ENCODE results near the gene MAP1B.

The MAP1B gene

GRCh38 chr5:72101828-72102227 lies 5.4 kb upstream of the MAP1B start:
- no peak for DNase-seq

- no peak for DNase-seq
Measured at GRCh38 chr5:72106817-72107130, 501 bp upstream of the MAP1B start.

GRCh38 chr5:72107901-72108201 lies 576 bp downstream of the MAP1B start:
- DNase-seq: no peak

- no peak for DNase-seq
Measured at GRCh38 chr5:72108202-72109061, 1.2 kb downstream of the MAP1B start.

- DNase-seq: no peak
Measured at GRCh38 chr5:72109062-72109411, 1.8 kb downstream of the MAP1B start.

GRCh38 chr5:72109625-72110024 lies 2.4 kb downstream of the MAP1B start:
- no peak for DNase-seq

GRCh38 chr5:72110394-72111013 lies 3.2 kb downstream of the MAP1B start:
- DNase-seq: no peak

GRCh38 chr5:72112389-72112788 lies 5.1 kb downstream of the MAP1B start:
- DNase-seq: no peak

- no peak for DNase-seq
Measured at GRCh38 chr5:72114629-72115028, 7.4 kb downstream of the MAP1B start.

GRCh38 chr5:72115296-72115695 lies 8.0 kb downstream of the MAP1B start:
- DNase-seq: no peak

GRCh38 chr5:72117307-72117706 lies 10.0 kb downstream of the MAP1B start:
- DNase-seq: no peak

GRCh38 chr5:72121052-72121779 lies 13.9 kb downstream of the MAP1B start:
- DNase-seq: no peak

- DNase-seq: no peak
Measured at GRCh38 chr5:72121780-72122445, 14.6 kb downstream of the MAP1B start.

GRCh38 chr5:72122602-72123001 lies 15.3 kb downstream of the MAP1B start:
- no peak for DNase-seq

GRCh38 chr5:72123764-72124376 lies 16.6 kb downstream of the MAP1B start:
- no peak for DNase-seq

GRCh38 chr5:72125271-72125940 lies 18.1 kb downstream of the MAP1B start:
- DNase-seq: no peak

GRCh38 chr5:72125941-72126620 lies 18.8 kb downstream of the MAP1B start:
- DNase-seq: no peak

- DNase-seq: no peak
Measured at GRCh38 chr5:72126796-72127195, 19.5 kb downstream of the MAP1B start.

- DNase-seq: no peak
Measured at GRCh38 chr5:72129725-72130124, 22.4 kb downstream of the MAP1B start.

- no peak for DNase-seq
Measured at GRCh38 chr5:72130351-72130761, 23.1 kb downstream of the MAP1B start.

- DNase-seq: no peak
Measured at GRCh38 chr5:72133212-72133990, 26.1 kb downstream of the MAP1B start.

Measured in activated CD4-positive, CD25-positive, alpha-beta regulatory T cell (primary cell).